Thyroid gland (tissue), 4 donors: ENCODE results near the gene RTN4. TPM values are rescaled to one million over a fixed set of nuclear protein-coding genes. Genes with fewer than 3 reads are reported as not detected.

Experiments used
- DNase-seq, 2 donors: peaks; one replicate each; pipeline ENCODE4 v3.0.0-alpha.2; 2019
- H3K27ac ChIP-seq, 3 donors: fragments of 200-600 bp; sonication (generic); 1 replicate in 2 of 3; 2 replicates in 1 of 3; pipeline ENCODE4 v1.5.1; 2016 to 2019; ENCODE audit warnings: mild to moderate bottlenecking in 1 of 3, moderate library complexity in 1 of 3
- H3K27me3 ChIP-seq: fragments of 200-600 bp; sonication (generic); one replicate; pipeline ENCODE4 v1.5.1; 2019
- H3K36me3 ChIP-seq, 2 donors: fragments of 200-600 bp; sonication (generic); one replicate each; pipeline ENCODE4 v1.5.1; 2016 to 2019
- H3K4me1 ChIP-seq, 2 donors: fragments of 200-600 bp; sonication (generic); one replicate each; pipeline ENCODE4 v1.5.1; 2017 to 2019
- H3K4me3 ChIP-seq, 3 donors: fragments of 200-600 bp; sonication (generic); replicated peaks in 1 of 3; 1 replicate in 2 of 3; 2 replicates in 1 of 3; pipeline ENCODE4 v1.5.1; 2016; ENCODE audit warnings: mild to moderate bottlenecking in 1 of 3
- H3K9me3 ChIP-seq: fragments of 200-600 bp; sonication (generic); one replicate; pipeline ENCODE4 v1.5.1; 2017
- CTCF ChIP-seq, 6 experiments: fragments of 200-600 bp in 3 of 6; fragments of 450-650 bp in 3 of 6; sonication (generic) in 3 of 6; IDR thresholded peaks; one replicate each; pipeline ENCODE4 v1.5.1; 2016 to 2019; ENCODE audit warnings: antibody characterized with exemption in 6 of 6, mild to moderate bottlenecking in 2 of 6, inconsistent platforms in 1 of 6, moderate library complexity in 1 of 6
- POLR2A ChIP-seq, 2 donors: fragments of 450-650 bp; IDR thresholded peaks; one replicate each; pipeline ENCODE4 v1.6.1; 2017; ENCODE audit warnings: antibody characterized with exemption in 2 of 2, mild to moderate bottlenecking in 2 of 2, moderate library complexity in 1 of 2
- WGBS, 2 donors: methylation state at CpG; one replicate each; pipeline ENCODE4 v1.1.5; 2017; 5-methylcytosine and 5-hydroxymethylcytosine counted together
- intact Hi-C: fragments of 100-400 bp; cut with DNase I; formaldehyde crosslinking; loops from one replicate; pipeline ENCODE4 v1.15.1; 2023
- total RNA-seq, 4 donors: library from RNA; depleted of rRNA; stranded (reverse); fragments of >200 nt; gene quantifications; one replicate each; pipeline ENCODE4 v1.2.3, GENCODE V29; 2016

RTN4 gene
- total RNA-seq, 4 donors from 2014 or later: 144 to 256 (median 180) TPM

GRCh38 chr2:54952425-54952824, 97.8 kb downstream of the RTN4 start:
- no peak overlapping the region for H3K27ac ChIP-seq
- no peaks in the 10 kb centered on the region for H3K27me3 ChIP-seq
- no peak for DNase-seq
- no peak for TF ChIP-seq POLR2A (IDR thresholded peaks at IDR 0.05)
- no peak for TF ChIP-seq CTCF (IDR thresholded peaks at IDR 0.05)
- H3K9me3 ChIP-seq: no peaks in the 10 kb centered on the region
- intact Hi-C loops: no loop called here
- 78 to 80% methylated on average over 5 of the region's 5 CpGs for WGBS, 2 donors
- no peak overlapping the region for H3K4me3 ChIP-seq
- H3K4me1 ChIP-seq: peaks cover 19 to 26% of the 10 kb centered on the region in 2 donors
- no peaks in the 10 kb centered on the region for H3K36me3 ChIP-seq

DNA sequence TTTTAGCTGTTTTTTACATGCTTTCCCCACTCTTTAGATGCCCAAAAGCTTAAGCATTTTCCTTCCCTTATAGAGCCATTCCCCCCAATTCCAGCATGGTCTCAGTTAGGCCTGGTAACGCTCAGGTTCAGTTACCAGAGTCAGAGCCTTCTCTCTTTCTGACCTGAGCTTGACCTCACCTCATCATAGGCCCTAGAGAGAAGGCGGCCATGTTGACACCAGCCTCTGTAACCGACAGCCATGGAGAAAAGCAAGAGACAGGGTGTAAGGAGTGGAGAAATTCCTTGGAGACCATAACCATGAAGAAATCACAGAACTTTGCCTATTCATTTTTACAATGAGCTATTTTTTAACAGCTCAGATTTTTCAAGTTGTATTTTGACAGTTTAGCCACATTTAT, 99.4 kb downstream of the RTN4 start:
- DNase-seq: no peak
- WGBS, 2 donors: 96 to 98% methylated on average over 3 of the region's 3 CpGs
- H3K4me3 ChIP-seq: no peak overlapping the region
- intact Hi-C loops: no loop called here
- H3K27ac ChIP-seq: no peak overlapping the region
- TF ChIP-seq POLR2A (IDR thresholded peaks at IDR 0.05): no peak
- no peak for TF ChIP-seq CTCF (IDR thresholded peaks at IDR 0.05)
- peaks cover 22 to 33% of the 10 kb centered on the region in 2 donors for H3K4me1 ChIP-seq
- H3K36me3 ChIP-seq: no peaks in the 10 kb centered on the region
- H3K27me3 ChIP-seq: no peaks in the 10 kb centered on the region
- no peaks in the 10 kb centered on the region for H3K9me3 ChIP-seq

DNA sequence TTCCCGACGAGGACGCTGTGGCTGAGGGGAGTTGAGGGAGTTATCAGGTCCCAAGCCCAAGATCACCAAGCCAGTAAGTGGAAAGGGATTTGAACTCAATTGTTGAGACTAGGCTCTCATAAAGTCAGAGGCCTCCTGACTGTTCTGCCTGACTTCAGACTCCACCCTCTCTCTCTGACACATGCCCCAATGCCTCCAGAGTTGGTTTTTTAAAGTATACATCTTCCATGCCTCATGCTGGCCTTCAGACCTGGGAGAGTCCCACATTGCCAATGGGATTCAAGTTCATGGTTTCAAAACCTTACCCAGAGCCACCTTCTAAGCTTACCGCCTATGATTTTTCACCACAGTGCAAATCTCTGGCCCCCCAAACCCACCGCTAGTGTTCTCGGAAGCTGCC, 100.8 kb downstream of the RTN4 start:
- 92% methylated on average over 6 of the region's 6 CpGs for WGBS, 2 donors
- Histone ChIP-seq H3K9me3 (no peaks in the 10 kb centered on the region), H3K4me3 (no peak overlapping the region), H3K36me3 (no peaks in the 10 kb centered on the region), H3K27ac (no peak overlapping the region), H3K27me3 (no peaks in the 10 kb centered on the region), H3K4me1 (peaks cover 17 to 29% of the 10 kb centered on the region in 2 donors)
- intact Hi-C loops: no loop called here
- no peak for DNase-seq
- no peak for TF ChIP-seq CTCF (IDR thresholded peaks at IDR 0.05)
- no peak for TF ChIP-seq POLR2A (IDR thresholded peaks at IDR 0.05)

- Histone ChIP-seq H3K9me3 (no peaks in the 10 kb centered on the region), H3K4me3 (no peak overlapping the region), H3K27ac (no peak overlapping the region), H3K4me1 (peaks cover 17 to 29% of the 10 kb centered on the region in 2 donors), H3K27me3 (no peaks in the 10 kb centered on the region), H3K36me3 (no peaks in the 10 kb centered on the region)
- TF ChIP-seq CTCF (IDR thresholded peaks at IDR 0.05): no peak
- TF ChIP-seq POLR2A (IDR thresholded peaks at IDR 0.05): no peak
- DNase-seq: no peak
- intact Hi-C loops: no loop called here
- 91 to 94% methylated on average over 12 of the region's 12 CpGs for WGBS, 2 donors
Observed at GRCh38 chr2:54948120-54948519, 102.1 kb downstream of the RTN4 start.

GRCh38 chr2:54947646-54948045, 102.6 kb downstream of the RTN4 start:
- WGBS, 2 donors: 92 to 93% methylated on average over 9 of the region's 9 CpGs
- peaks cover 17 to 29% of the 10 kb centered on the region in 2 donors for H3K4me1 ChIP-seq
- H3K9me3 ChIP-seq: no peaks in the 10 kb centered on the region
- H3K4me3 ChIP-seq: no peak overlapping the region
- intact Hi-C loops: no loop called here
- no peak for DNase-seq
- H3K27me3 ChIP-seq: no peaks in the 10 kb centered on the region
- H3K36me3 ChIP-seq: no peaks in the 10 kb centered on the region
- TF ChIP-seq CTCF (IDR thresholded peaks at IDR 0.05) (no peak), POLR2A (IDR thresholded peaks at IDR 0.05) (no peak)
- H3K27ac ChIP-seq: no peak overlapping the region
